Body of pancreas (tissue), 4 donors: ENCODE results near the gene SEMA4C.

Experiments
- POLR2A ChIP-seq, 3 donors: fragments of 450-650 bp; IDR thresholded peaks; one replicate each; pipeline ENCODE4 v1.6.1; 2016; ENCODE audit warnings: antibody characterized with exemption in 3 of 3, mild to moderate bottlenecking in 2 of 3
- TF ChIP-seq, protein P1 (sequence below), 7 experiments: fragments of 450-650 bp in 4 of 7; fragments of 200-600 bp in 3 of 7; sonication (generic) in 3 of 7; IDR thresholded peaks; one replicate each; pipeline ENCODE4 v1.5.1; 2016 to 2019; ENCODE audit warnings: antibody characterized with exemption in 7 of 7

DNA sequence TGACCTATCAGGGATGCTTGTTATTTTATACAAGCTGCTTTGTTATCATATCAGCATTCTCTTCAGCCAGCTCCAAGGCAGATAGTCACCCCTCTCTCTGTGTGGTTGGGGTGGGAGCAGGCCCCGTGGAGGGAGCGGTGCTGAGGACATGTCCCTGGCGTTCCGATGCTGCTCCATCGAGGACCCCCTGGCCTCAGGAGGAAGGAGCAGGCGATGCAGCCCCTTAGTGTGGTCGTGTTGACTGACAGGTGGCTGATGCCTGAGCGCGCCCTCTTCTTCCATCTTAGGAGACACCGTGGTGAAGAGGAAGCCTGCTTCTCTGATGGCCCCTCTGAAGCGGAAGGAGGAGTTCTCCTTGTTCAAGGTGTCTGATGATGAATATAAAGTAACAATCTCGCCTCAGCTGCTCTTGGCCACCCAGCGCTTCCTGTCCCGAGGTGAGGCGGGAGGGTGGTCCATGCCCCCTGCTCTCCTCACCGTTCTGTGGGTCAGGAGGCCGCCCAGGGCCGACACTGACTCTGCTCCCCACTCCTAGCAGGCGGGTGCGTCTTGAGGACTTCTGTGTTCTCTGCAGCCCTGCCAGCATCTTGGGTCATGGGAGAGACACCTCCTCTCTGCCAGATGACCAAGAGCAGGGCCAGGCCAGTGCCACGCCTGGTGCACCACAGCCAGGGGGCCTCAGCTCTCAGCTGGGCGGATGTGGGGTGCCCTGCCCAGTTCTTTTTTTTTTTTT is 43.2 kb downstream of the SEMA4C start:
- TF ChIP-seq, protein P1, sequence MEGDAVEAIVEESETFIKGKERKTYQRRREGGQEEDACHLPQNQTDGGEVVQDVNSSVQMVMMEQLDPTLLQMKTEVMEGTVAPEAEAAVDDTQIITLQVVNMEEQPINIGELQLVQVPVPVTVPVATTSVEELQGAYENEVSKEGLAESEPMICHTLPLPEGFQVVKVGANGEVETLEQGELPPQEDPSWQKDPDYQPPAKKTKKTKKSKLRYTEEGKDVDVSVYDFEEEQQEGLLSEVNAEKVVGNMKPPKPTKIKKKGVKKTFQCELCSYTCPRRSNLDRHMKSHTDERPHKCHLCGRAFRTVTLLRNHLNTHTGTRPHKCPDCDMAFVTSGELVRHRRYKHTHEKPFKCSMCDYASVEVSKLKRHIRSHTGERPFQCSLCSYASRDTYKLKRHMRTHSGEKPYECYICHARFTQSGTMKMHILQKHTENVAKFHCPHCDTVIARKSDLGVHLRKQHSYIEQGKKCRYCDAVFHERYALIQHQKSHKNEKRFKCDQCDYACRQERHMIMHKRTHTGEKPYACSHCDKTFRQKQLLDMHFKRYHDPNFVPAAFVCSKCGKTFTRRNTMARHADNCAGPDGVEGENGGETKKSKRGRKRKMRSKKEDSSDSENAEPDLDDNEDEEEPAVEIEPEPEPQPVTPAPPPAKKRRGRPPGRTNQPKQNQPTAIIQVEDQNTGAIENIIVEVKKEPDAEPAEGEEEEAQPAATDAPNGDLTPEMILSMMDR (IDR thresholded peaks at IDR 0.05) = no peak
- no peak for TF ChIP-seq POLR2A (IDR thresholded peaks at IDR 0.05)
